HepG2 (cell line): Measurements from ENCODE around the gene SMIM13. TPM values are rescaled to one million over a fixed set of nuclear protein-coding genes. Genes with fewer than 3 reads are reported as not detected.

Source experiments
- CHCHD3 ChIP-seq: sonication (generic); formaldehyde crosslinking; IDR thresholded peaks from 2 replicates; pipeline ENCODE4 v1.8.0; 2022; ENCODE audit warnings: mild to moderate bottlenecking, missing genetic modification reagents, moderate library complexity
- CREB1 ChIP-seq, 2 experiments: fragments of 450-650 bp in 1 of 2; IDR thresholded peaks; 2 replicates each; pipeline ENCODE4 v1.6.1; 2016 to 2017; ENCODE audit warnings: control low read depth in 1 of 2, mild to moderate bottlenecking in 1 of 2, missing compliant biosample characterization in 1 of 2, missing genetic modification characterization in 1 of 2
- EEA1 ChIP-seq: sonication (generic); formaldehyde crosslinking; IDR thresholded peaks from 2 replicates; pipeline ENCODE4 v1.5.1; 2020; ENCODE audit warnings: mild to moderate bottlenecking, missing genetic modification reagents, borderline replicate concordance
- HNRNPUL1 ChIP-seq: fragments of 200-400 bp; formaldehyde crosslinking; IDR thresholded peaks from 2 replicates; pipeline ENCODE4 v1.6.1; 2017; ENCODE audit warnings: low read depth, mild to moderate bottlenecking, low read length, moderate library complexity
- HOXA7 ChIP-seq: sonication (generic); formaldehyde crosslinking; IDR thresholded peaks from 2 replicates; pipeline ENCODE4 v1.8.1; 2022; ENCODE audit warnings: mild to moderate bottlenecking, missing genetic modification reagents, moderate library complexity
- KDM5B ChIP-seq: sonication (generic); formaldehyde crosslinking; IDR thresholded peaks from 2 replicates; pipeline ENCODE4 v1.4.0; 2020; ENCODE audit warnings: missing genetic modification reagents, mild to moderate bottlenecking, borderline replicate concordance
- KLF12 ChIP-seq: sonication (generic); formaldehyde crosslinking; IDR thresholded peaks from 2 replicates; pipeline ENCODE4 v1.4.0; 2020; ENCODE audit warnings: missing genetic modification reagents, borderline replicate concordance
- KLF16 ChIP-seq, 2 experiments: sonication (generic) in 1 of 2; formaldehyde crosslinking in 1 of 2; IDR thresholded peaks; 2 replicates each; pipeline versions ENCODE4 v1.6.1 to v1.8.0; 2016 to 2023; ENCODE audit warnings: missing genetic modification reagents in 2 of 2, missing compliant biosample characterization in 1 of 2
- MAFK ChIP-seq, 2 experiments: IDR thresholded peaks in 1 of 2; conservative IDR thresholded peaks in 1 of 2; 2 replicates each; pipeline ENCODE4 v1.6.1; 2011; ENCODE audit warnings: improper control_type of control experiment in 2 of 2, low read length in 2 of 2
- MTF1 ChIP-seq: sonication (generic); formaldehyde crosslinking; IDR thresholded peaks from 2 replicates; pipeline ENCODE4 v1.5.0; 2020; ENCODE audit warnings: missing genetic modification reagents
- NR2F1 ChIP-seq, 2 experiments: fragments of 450-650 bp in 1 of 2; formaldehyde crosslinking in 1 of 2; IDR thresholded peaks; 2 replicates each; pipeline versions ENCODE4 v1.5.0 to v1.6.1; 2016 to 2020; ENCODE audit warnings: mild to moderate bottlenecking in 1 of 2, missing compliant biosample characterization in 1 of 2, missing genetic modification reagents in 1 of 2, moderate library complexity in 1 of 2
- PRMT3 ChIP-seq: sonication (generic); formaldehyde crosslinking; IDR thresholded peaks from 2 replicates; pipeline ENCODE4 v1.8.1; 2022; ENCODE audit warnings: low read depth, mild to moderate bottlenecking, moderate library complexity, missing genetic modification reagents, borderline replicate concordance
- RBFOX2 ChIP-seq: fragments of 200-400 bp; formaldehyde crosslinking; IDR thresholded peaks from 2 replicates; pipeline ENCODE4 v1.6.1; 2017; ENCODE audit warnings: low read depth, mild to moderate bottlenecking, low read length
- RFX3 ChIP-seq: IDR thresholded peaks from 2 replicates; pipeline ENCODE4 v1.6.1; 2016; ENCODE audit warnings: missing biosample characterization, missing genetic modification reagents
- RXRA ChIP-seq: sonication (generic); formaldehyde crosslinking; IDR thresholded peaks from 2 replicates; pipeline ENCODE4 v1.5.1; 2020; ENCODE audit warnings: missing genetic modification reagents
- SIX4 ChIP-seq: sonication (generic); formaldehyde crosslinking; IDR thresholded peaks from 2 replicates; pipeline ENCODE4 v1.4.0; 2020; ENCODE audit warnings: missing genetic modification reagents
- SMC3 ChIP-seq: IDR thresholded peaks from 2 replicates; pipeline ENCODE4 v1.6.1; 2011; ENCODE audit warnings: low read length, improper control_type of control experiment
- SP5 ChIP-seq: IDR thresholded peaks from 2 replicates; pipeline ENCODE4 v1.6.1; 2016; ENCODE audit warnings: low read depth, borderline replicate concordance
- SRSF9 ChIP-seq: fragments of 200-400 bp; formaldehyde crosslinking; IDR thresholded peaks from 2 replicates; pipeline ENCODE4 v1.6.1; 2018; ENCODE audit warnings: borderline replicate concordance, mild to moderate bottlenecking, low read depth, low read length; ENCODE audit not compliant: insufficient read depth, poor library complexity, severe bottlenecking
- TCF7L2 ChIP-seq: IDR thresholded peaks from 2 replicates; pipeline ENCODE4 v1.6.1; 2011; ENCODE audit warnings: mild to moderate bottlenecking, low read depth, low read length, moderate library complexity
- ZNF205 ChIP-seq: IDR thresholded peaks from 2 replicates; pipeline ENCODE4 v1.6.1; 2018; ENCODE audit warnings: missing biosample characterization, missing genetic modification reagents
- ZNF546 ChIP-seq: sonication (generic); formaldehyde crosslinking; conservative IDR thresholded peaks from 2 replicates; pipeline ENCODE4 v1.8.1; 2023; ENCODE audit warnings: mild to moderate bottlenecking, missing genetic modification reagents
- ZNF644 ChIP-seq: IDR thresholded peaks from 2 replicates; pipeline ENCODE4 v1.6.1; 2016; ENCODE audit warnings: low read depth
- ZNF772 ChIP-seq: sonication (generic); formaldehyde crosslinking; IDR thresholded peaks from 2 replicates; pipeline ENCODE4 v1.5.0; 2020; ENCODE audit warnings: mild to moderate bottlenecking, missing genetic modification reagents
- ZNF841 ChIP-seq: sonication (generic); formaldehyde crosslinking; IDR thresholded peaks from 2 replicates; pipeline ENCODE4 v1.8.1; 2023; ENCODE audit warnings: missing genetic modification reagents, borderline replicate concordance
- polyA plus RNA-seq, 8 experiments: library from polyadenylated mRNA; depleted of rRNA in 3 of 8; stranded (reverse) in 7 of 8; unstranded in 1 of 8; fragments of >200 nt; fragmentation: Illumina TruSeq in 4 of 8; extraction: Trizol in 4 of 8; gene quantifications; 2 replicates each; pipeline versions ENCODE4 v1.2.1 to v1.2.3, GENCODE V29; 2011 to 2016; ENCODE audit warnings: low read depth in 4 of 8, missing spikeins in 1 of 8, mixed read lengths in 1 of 8; ENCODE audit not compliant: insufficient read depth in 1 of 8
- total RNA-seq, 5 experiments: library from RNA; depleted of rRNA; stranded (reverse); fragments of >200 nt; fragmentation: Illumina TruSeq; extraction: Trizol; gene quantifications; 2 replicates each; pipeline ENCODE4 v1.2.3, GENCODE V29; 2016; ENCODE audit warnings: low read depth in 1 of 5
- TF ChIP-seq, protein P1 (sequence below): sonication (generic); formaldehyde crosslinking; conservative IDR thresholded peaks from 2 replicates; pipeline ENCODE4 v1.8.0; 2022; ENCODE audit warnings: low read depth, missing genetic modification reagents

Gene SMIM13
- total and polyA plus RNA-seq, 2 of the 13 experiments (the other 11 are each of a cell fraction or from before 2014, with no cell fraction given), result 2.7 to 10.2 TPM

DNA sequence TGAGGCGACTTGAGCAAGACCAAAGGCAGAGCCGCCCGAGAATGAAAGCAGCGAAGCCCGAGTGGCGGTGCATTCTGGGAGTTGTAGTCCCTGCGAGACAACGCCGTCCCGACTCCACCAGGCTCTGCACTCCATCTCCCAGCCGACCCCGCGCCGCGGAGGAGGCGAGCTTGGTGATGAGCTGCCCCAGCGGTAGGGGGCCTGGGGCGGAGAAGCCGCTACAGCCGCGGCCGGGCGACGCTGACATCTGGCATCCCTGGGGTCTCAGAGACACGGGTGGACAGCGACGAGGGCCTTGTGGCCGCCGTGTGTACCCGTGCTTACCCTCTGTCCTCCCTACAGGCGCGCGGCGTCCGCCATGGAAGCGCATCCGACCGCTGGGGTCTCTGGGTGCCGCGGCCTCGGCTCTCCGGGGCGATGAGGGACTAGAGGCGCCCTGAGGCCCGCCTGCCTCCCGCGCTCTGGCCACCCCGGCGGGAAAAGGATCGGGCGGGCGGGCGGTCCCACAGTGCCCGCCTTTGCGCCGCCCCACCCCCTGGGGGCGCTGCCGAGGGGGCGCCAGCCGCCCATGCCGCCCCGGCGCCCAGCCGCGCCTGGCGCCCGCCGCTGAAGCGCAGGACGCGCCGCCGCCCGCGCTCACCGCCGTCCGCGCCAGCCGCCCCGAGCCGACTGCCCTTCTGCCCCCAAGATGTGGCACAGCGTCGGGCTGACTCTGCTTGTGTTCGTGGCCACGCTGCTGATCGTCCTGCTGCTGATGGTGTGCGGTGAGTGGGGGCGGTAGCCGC, at the start of gene SMIM13 (continued):
- TF ChIP-seq KDM5B (CRISPR knock-in tag) (peak; percentile 81; the same call in 1 of the 2 replicates), RFX3 (no peak), ZNF546 (CRISPR knock-in tag) (peak; percentile 79; the same call in 1 of the 2 replicates), EEA1 (CRISPR knock-in tag) (peak; percentile 58), CHCHD3 (CRISPR knock-in tag) (peak; percentile 51; the same call in 1 of the 2 replicates), MAFK (conservative IDR thresholded peaks at IDR 0.05 in 1 of 2, IDR thresholded peaks at IDR 0.05 in 1 of 2; ENCODE audit: low read length in 2 of 2) (0 out of 4 replicates have a peak, but pooled peaks of 1 of the 2 experiments have one; percentile 27), SIX4 (CRISPR knock-in tag) (peak; percentile 56), SP5 (CRISPR knock-in tag) (peak; percentile 82), TCF7L2 (0 out of 2 replicates have a peak, but pooled peaks have one; percentile 43), HOXA7 (CRISPR knock-in tag) (no peak), ZNF644 (CRISPR knock-in tag) (0 out of 2 replicates have a peak, but pooled peaks have one; percentile 17), ZNF772 (CRISPR knock-in tag) (peak; percentile 78; the same call in 1 of the 2 replicates), MTF1 (CRISPR knock-in tag) (no peak), CREB1 (IDR thresholded peaks at IDR 0.05) (peak; percentile 70), CREB1 (CRISPR knock-in tag; IDR thresholded peaks at IDR 0.05) (peak; percentile 82), SMC3 (no peak), HNRNPUL1 (no peak), KLF16 (CRISPR knock-in tag; IDR thresholded peaks at IDR 0.05) (peak in 1 of 2 experiments; percentile 90; a peak in 2 of 4 replicates), NR2F1 (CRISPR knock-in tag; IDR thresholded peaks at IDR 0.05) (no peak), ZNF841 (CRISPR knock-in tag) (no peak), RBFOX2 (peak; percentile 96), ZNF205 (CRISPR knock-in tag) (peak; percentile 96), PRMT3 (CRISPR knock-in tag) (no peak), SRSF9 (no peak), KLF12 (peak; percentile 66; the same call in 1 of the 2 replicates), RXRA (CRISPR knock-in tag) (peak; percentile 72)
- TF ChIP-seq, protein P1, sequence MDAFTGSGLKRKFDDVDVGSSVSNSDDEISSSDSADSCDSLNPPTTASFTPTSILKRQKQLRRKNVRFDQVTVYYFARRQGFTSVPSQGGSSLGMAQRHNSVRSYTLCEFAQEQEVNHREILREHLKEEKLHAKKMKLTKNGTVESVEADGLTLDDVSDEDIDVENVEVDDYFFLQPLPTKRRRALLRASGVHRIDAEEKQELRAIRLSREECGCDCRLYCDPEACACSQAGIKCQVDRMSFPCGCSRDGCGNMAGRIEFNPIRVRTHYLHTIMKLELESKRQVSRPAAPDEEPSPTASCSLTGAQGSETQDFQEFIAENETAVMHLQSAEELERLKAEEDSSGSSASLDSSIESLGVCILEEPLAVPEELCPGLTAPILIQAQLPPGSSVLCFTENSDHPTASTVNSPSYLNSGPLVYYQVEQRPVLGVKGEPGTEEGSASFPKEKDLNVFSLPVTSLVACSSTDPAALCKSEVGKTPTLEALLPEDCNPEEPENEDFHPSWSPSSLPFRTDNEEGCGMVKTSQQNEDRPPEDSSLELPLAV, result no peak
